Measurements from ENCODE around the gene P3H1. TPM values are rescaled to one million over a fixed set of nuclear protein-coding genes. Genes with fewer than 3 reads are reported as not detected.

P3H1 gene
- total and polyA plus RNA-seq, 2 of the 13 experiments (the other 11 are each of a cell fraction or from before 2014, with no cell fraction given), result 64.6 to 120 TPM

GRCh38 chr1:42739753-42740700, 26.8 kb downstream of the P3H1 start, which contains the start of gene CLDN19 (continued):
- TF ChIP-seq TCF7L2 (IDR thresholded peaks at IDR 0.05; ENCODE audit: low read depth, low read length) (no peak), ZNF280B (CRISPR knock-in tag; IDR thresholded peaks at IDR 0.05; ENCODE audit: borderline replicate concordance) (peak; percentile 53; the same call in 1 of the 2 replicates), SETDB1 (CRISPR knock-in tag; IDR thresholded peaks at IDR 0.05; ENCODE audit: borderline replicate concordance) (no peak), PREB (CRISPR knock-in tag; IDR thresholded peaks at IDR 0.05) (no peak), CSRNP1 (CRISPR knock-in tag; IDR thresholded peaks at IDR 0.05) (no peak), AGO1 (IDR thresholded peaks at IDR 0.05; ENCODE audit: low read depth, low read length, poor library complexity, severe bottlenecking) (no peak), ZNF639 (CRISPR knock-in tag; conservative IDR thresholded peaks at IDR 0.05) (no peak), PATZ1 (CRISPR knock-in tag; IDR thresholded peaks at IDR 0.05) (peak; percentile 93), PRPF4 (IDR thresholded peaks at IDR 0.05; ENCODE audit: low read depth, low read length, poor library complexity, severe bottlenecking) (no peak), NFE2 (CRISPR knock-in tag; IDR thresholded peaks at IDR 0.05) (no peak), TAF1 (CRISPR knock-in tag; IDR thresholded peaks at IDR 0.05) (peak; percentile 45; the same call in 1 of the 2 replicates), MEF2D (CRISPR knock-in tag; IDR thresholded peaks at IDR 0.05) (peak; percentile 28; the same call in 1 of the 2 replicates), RAD51 (IDR thresholded peaks at IDR 0.05; ENCODE audit: borderline replicate concordance) (no peak), EED (CRISPR knock-in tag; IDR thresholded peaks at IDR 0.05) (peak; percentile 60; the same call in 1 of the 2 replicates), FOXM1 (CRISPR knock-in tag; IDR thresholded peaks at IDR 0.05) (no peak), SALL1 (CRISPR knock-in tag; IDR thresholded peaks at IDR 0.05) (peak; percentile 13; the same call in 1 of the 2 replicates), JDP2 (CRISPR knock-in tag; IDR thresholded peaks at IDR 0.05; ENCODE audit: borderline replicate concordance) (no peak), ZNF883 (CRISPR knock-in tag; IDR thresholded peaks at IDR 0.05; ENCODE audit: not compliant biosample characterization) (no peak)

All from HepG2 (cell line).